Keratinocyte (primary cell): ENCODE results near the gene DENND1A. TPM values are rescaled to one million over a fixed set of nuclear protein-coding genes. Genes with fewer than 3 reads are reported as not detected.

Experiments used
- DNase-seq: peaks from one replicate; pipeline ENCODE4 v3.0.0-alpha.2; 2011; ENCODE audit warnings: low read depth, missing footprints, low spot score
- FAIRE-seq: peaks from 2 replicates; lab custom pipeline; 2011; peaks lifted over from hg19 to GRCh38; lab: Jason Lieb, UNC
- H2AFZ ChIP-seq: 2 replicates; pipeline ENCODE4 v1.6.0; 2012; ENCODE audit warnings: low read length, control low read depth, inconsistent platforms; ENCODE audit not compliant: control insufficient read depth
- H3K27ac ChIP-seq: 2 replicates; pipeline ENCODE4 v1.5.1; 2011; ENCODE audit warnings: low read length; ENCODE audit not compliant: control insufficient read depth, insufficient read depth
- H3K27me3 ChIP-seq: 3 replicates; pipeline ENCODE4 v1.6.0; 2011; ENCODE audit warnings: low read length; ENCODE audit not compliant: control insufficient read depth, insufficient read depth; ENCODE audit errors: extremely low read depth
- H3K36me3 ChIP-seq, 2 experiments: 2 replicates in 1 of 2; 3 replicates in 1 of 2; pipeline ENCODE4 v1.5.1; 2011; ENCODE audit warnings: low read length in 2 of 2, mild to moderate bottlenecking in 1 of 2; ENCODE audit not compliant: control insufficient read depth in 2 of 2, insufficient read depth in 2 of 2; ENCODE audit errors: extremely low read depth in 1 of 2
- H3K4me1 ChIP-seq: 3 replicates; pipeline ENCODE4 v1.5.1; 2011; ENCODE audit warnings: low read length; ENCODE audit not compliant: control insufficient read depth, insufficient read depth; ENCODE audit errors: extremely low read depth
- H3K4me2 ChIP-seq: 3 replicates; pipeline ENCODE4 v1.6.0; 2011; ENCODE audit warnings: low read depth, low read length; ENCODE audit not compliant: control insufficient read depth, insufficient read depth; ENCODE audit errors: extremely low read depth
- H3K4me3 ChIP-seq, 3 experiments: fragments of 200-600 bp in 1 of 3; sonication (generic) in 1 of 3; 2 replicates in 2 of 3; 3 replicates in 1 of 3; pipeline ENCODE4 v1.5.1; 2011 to 2016; ENCODE audit warnings: low read length in 3 of 3, mild to moderate bottlenecking in 3 of 3, control low read depth in 2 of 3, inconsistent platforms in 1 of 3, low read depth in 1 of 3, mixed read lengths in 1 of 3, mixed run types in 1 of 3, moderate library complexity in 1 of 3; ENCODE audit not compliant: control insufficient read depth in 2 of 3, insufficient read depth in 2 of 3; ENCODE audit errors: extremely low read depth in 1 of 3
- H3K79me2 ChIP-seq: 2 replicates; pipeline ENCODE4 v1.6.0; 2012; ENCODE audit warnings: low read length; ENCODE audit not compliant: control insufficient read depth, insufficient read depth
- H3K9ac ChIP-seq: 3 replicates; pipeline ENCODE4 v1.6.0; 2011; ENCODE audit warnings: low read length; ENCODE audit not compliant: control insufficient read depth, insufficient read depth; ENCODE audit errors: extremely low read depth
- H3K9me1 ChIP-seq: 3 replicates; pipeline ENCODE4 v1.6.0; 2011; ENCODE audit warnings: low read length; ENCODE audit not compliant: control insufficient read depth, insufficient read depth; ENCODE audit errors: extremely low read depth
- H3K9me3 ChIP-seq: 2 replicates; pipeline ENCODE4 v1.5.1; 2012; ENCODE audit warnings: low read depth, low read length; ENCODE audit not compliant: control insufficient read depth
- H4K20me1 ChIP-seq: 3 replicates; pipeline ENCODE4 v1.6.0; 2011; ENCODE audit warnings: low read length; ENCODE audit not compliant: control insufficient read depth, insufficient read depth; ENCODE audit errors: extremely low read depth
- CTCF ChIP-seq, 3 experiments: IDR thresholded peaks in 1 of 3; conservative IDR thresholded peaks in 1 of 3; optimal IDR thresholded peaks in 1 of 3; 2 replicates in 2 of 3; 3 replicates in 1 of 3; pipeline versions ENCODE3 to v1.5.1; 2011; ENCODE audit warnings: low read length in 3 of 3, mild to moderate bottlenecking in 3 of 3, moderate library complexity in 2 of 3, control low read depth in 1 of 3, inconsistent platforms in 1 of 3; ENCODE audit not compliant: insufficient read depth in 2 of 3; ENCODE audit errors: extremely low read depth in 1 of 3
- EZH2 ChIP-seq: IDR thresholded peaks from one replicate; pipeline ENCODE4 v1.6.1; 2012; ENCODE audit warnings: inconsistent platforms, mild to moderate bottlenecking, low read length, moderate library complexity
- dilution Hi-C: fragments of 300-500 bp; cut with MboI; formaldehyde crosslinking; loops from one replicate; pipeline ENCODE4 v1.7.0; 2020; ENCODE audit warnings: low sequenced_read_pairs; ENCODE audit not compliant: extremely low pct_ligation_motif_present
- polyA plus RNA-seq, 5 experiments: library from polyadenylated mRNA; depleted of rRNA in 3 of 5; stranded (reverse) in 3 of 5; stranded (forward) in 1 of 5; unstranded in 1 of 5; fragments of >200 nt; gene quantifications; 1 replicate in 1 of 5; 2 replicates in 3 of 5; 3 replicates in 1 of 5; pipeline versions ENCODE4 v1.2.1 to v1.2.3, GENCODE V29; 2011 to 2012; ENCODE audit warnings: missing spikeins in 2 of 5, low read depth in 1 of 5, low replicate concordance in 1 of 5

DENND1A gene
- polyA plus RNA-seq, 1 donor (not counting 4 experiments of a cell fraction or from before 2014, with no cell fraction given) = 13.0 TPM

GRCh38 chr9:123807251-123807650 lies 122.7 kb downstream of the DENND1A start:
- no peak overlapping the region for H3K9ac ChIP-seq
- H3K9me1 ChIP-seq = no peaks in the 10 kb centered on the region
- H3K4me1 ChIP-seq = peaks cover 5% of the 10 kb centered on the region
- H3K9me3 ChIP-seq = no peaks in the 10 kb centered on the region
- dilution Hi-C loops = no loop called here
- H3K36me3 ChIP-seq = no peaks in the 10 kb centered on the region
- DNase-seq (no peak), FAIRE-seq (peak; percentile 41)
- no peak overlapping the region for H3K4me2 ChIP-seq
- H3K27me3 ChIP-seq = no peaks in the 10 kb centered on the region
- no peaks in the 10 kb centered on the region for H3K79me2 ChIP-seq
- H3K27ac ChIP-seq = no peak overlapping the region
- TF ChIP-seq EZH2 (no peak), CTCF (optimal IDR thresholded peaks at IDR 0.05 in 1 of 3, IDR thresholded peaks at IDR 0.05 in 1 of 3, conservative IDR thresholded peaks at IDR 0.05 in 1 of 3; ENCODE audit: extremely low read depth in 1 of 3, insufficient read depth in 2 of 3, low read length in 3 of 3) (no peak)
- no peak overlapping the region for H2AFZ ChIP-seq
- H4K20me1 ChIP-seq = no peaks in the 10 kb centered on the region
- H3K4me3 ChIP-seq = no peak overlapping the region

- Histone ChIP-seq H3K9me3 (no peaks in the 10 kb centered on the region), H3K27me3 (no peaks in the 10 kb centered on the region), H3K79me2 (no peaks in the 10 kb centered on the region), H3K27ac (no peak overlapping the region), H3K9me1 (no peaks in the 10 kb centered on the region), H3K4me3 (no peak overlapping the region), H3K9ac (no peak overlapping the region), H4K20me1 (no peaks in the 10 kb centered on the region), H3K4me2 (no peak overlapping the region), H3K36me3 (no peaks in the 10 kb centered on the region), H2AFZ (no peak overlapping the region), H3K4me1 (peaks cover 5% of the 10 kb centered on the region)
- dilution Hi-C loops = no loop called here
- FAIRE-seq (no peak), DNase-seq (no peak)
- TF ChIP-seq CTCF (optimal IDR thresholded peaks at IDR 0.05 in 1 of 3, IDR thresholded peaks at IDR 0.05 in 1 of 3, conservative IDR thresholded peaks at IDR 0.05 in 1 of 3; ENCODE audit: extremely low read depth in 1 of 3, insufficient read depth in 2 of 3, low read length in 3 of 3) (no peak), EZH2 (no peak)
Observed at GRCh38 chr9:123806829-123807228, 123.1 kb downstream of the DENND1A start.
